ENCODE results near the gene PI4KA. TPM values are rescaled to one million over a fixed set of nuclear protein-coding genes. Genes with fewer than 3 reads are reported as not detected.
"Not testable (repeated sequence)": the region's sequence is repeated elsewhere in the genome, so short reads cannot be mapped to it uniquely, and the experiment has no call there.

PI4KA gene
- total RNA-seq, 1 experiment from 2014 or later: 71.6 TPM

- ChIA-PET POLR2A (ENCODE audit: low non-redundant PET) (no interaction called here), CTCF (no interaction called here)
- no peak overlapping the region for H3K27ac ChIP-seq (ENCODE audit: low read depth, low read length, poor library complexity, severe bottlenecking)
- H3K4me1 ChIP-seq (ENCODE audit: insufficient read depth, low read length, poor library complexity, severe bottlenecking): no peaks in the 10 kb centered on the region
- TF ChIP-seq CTCF (conservative IDR thresholded peaks at IDR 0.05; ENCODE audit: low read depth, low read length) (no peak), EZH2 (IDR thresholded peaks at IDR 0.05; ENCODE audit: borderline replicate concordance, low read depth, low read length, poor library complexity, severe bottlenecking) (no peak)
- intact Hi-C loops (cut with micrococcal nuclease; ENCODE audit: unreplicated experiment): no loop called here
- no peaks in the 10 kb centered on the region for H3K36me3 ChIP-seq (ENCODE audit: insufficient read depth, low read length, poor library complexity, severe bottlenecking)
- H3K9me3 ChIP-seq (ENCODE audit: low read depth, low read length, poor library complexity, severe bottlenecking): no peaks in the 10 kb centered on the region
- no peak for DNase-seq (ENCODE audit: low spot score)
- BruUV-seq (replicated peaks): no TSS peak
- no peak overlapping the region for H3K4me3 ChIP-seq (ENCODE audit: low read depth, low read length, poor library complexity, severe bottlenecking)
- no peaks in the 10 kb centered on the region for H3K27me3 ChIP-seq (replicated peaks; ENCODE audit: insufficient read depth, low read depth, low read length, poor library complexity)
These were observed 41.3 kb upstream of the PI4KA start for GRCh38 chr22:20899827-20900423.

GRCh38 chr22:20897737-20898136, 39.1 kb upstream of the PI4KA start:
- H3K9me3 ChIP-seq (ENCODE audit: low read depth, low read length, poor library complexity, severe bottlenecking); H3K36me3 ChIP-seq (ENCODE audit: insufficient read depth, low read length, poor library complexity, severe bottlenecking); CTCF ChIA-PET; H3K4me1 ChIP-seq (ENCODE audit: insufficient read depth, low read length, poor library complexity, severe bottlenecking); H3K27me3 ChIP-seq (replicated peaks; ENCODE audit: insufficient read depth, low read depth, low read length, poor library complexity); intact Hi-C loops (cut with micrococcal nuclease; ENCODE audit: unreplicated experiment); POLR2A ChIA-PET (ENCODE audit: low non-redundant PET); H3K4me3 ChIP-seq (ENCODE audit: low read depth, low read length, poor library complexity, severe bottlenecking); BruUV-seq (replicated peaks); H3K27ac ChIP-seq (ENCODE audit: low read depth, low read length, poor library complexity, severe bottlenecking); DNase-seq (ENCODE audit: low spot score): not testable (repeated sequence)

DNA sequence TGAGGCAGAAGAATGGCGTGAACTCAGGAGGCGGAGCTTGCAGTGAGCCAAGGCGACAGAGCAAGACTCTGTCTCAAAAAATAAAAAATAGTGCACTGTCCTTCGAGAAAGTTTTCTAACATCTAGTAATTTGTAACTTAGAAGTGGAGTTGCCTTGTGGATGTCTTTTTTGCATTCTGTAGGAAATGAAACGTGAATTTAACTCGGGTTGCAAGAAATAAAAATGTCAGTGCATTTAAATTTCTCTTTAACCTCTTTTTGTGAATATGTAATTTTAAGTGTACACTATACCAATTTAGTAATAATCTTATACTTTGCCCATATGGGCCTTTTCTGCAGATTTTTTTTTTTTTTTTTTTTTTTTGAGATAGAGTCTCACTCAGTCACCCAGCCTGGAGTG, 32.4 kb upstream of the PI4KA start:
- no peak overlapping the region for H3K4me3 ChIP-seq (ENCODE audit: low read depth, low read length, poor library complexity, severe bottlenecking)
- no peaks in the 10 kb centered on the region for H3K9me3 ChIP-seq (ENCODE audit: low read depth, low read length, poor library complexity, severe bottlenecking)
- ChIA-PET CTCF (no interaction called here), POLR2A (ENCODE audit: low non-redundant PET) (no interaction called here)
- H3K36me3 ChIP-seq (ENCODE audit: insufficient read depth, low read length, poor library complexity, severe bottlenecking): peaks cover 11% of the 10 kb centered on the region
- intact Hi-C loops (cut with micrococcal nuclease; ENCODE audit: unreplicated experiment): no loop called here
- no peak for TF ChIP-seq CTCF (conservative IDR thresholded peaks at IDR 0.05; ENCODE audit: low read depth, low read length)
- TF ChIP-seq EZH2 (IDR thresholded peaks at IDR 0.05; ENCODE audit: borderline replicate concordance, low read depth, low read length, poor library complexity, severe bottlenecking): no peak
- no peaks in the 10 kb centered on the region for H3K27me3 ChIP-seq (replicated peaks; ENCODE audit: insufficient read depth, low read depth, low read length, poor library complexity)
- BruUV-seq (replicated peaks): no TSS peak
- peaks cover 5% of the 10 kb centered on the region for H3K4me1 ChIP-seq (ENCODE audit: insufficient read depth, low read length, poor library complexity, severe bottlenecking)
- no peak overlapping the region for H3K27ac ChIP-seq (ENCODE audit: low read depth, low read length, poor library complexity, severe bottlenecking)
- DNase-seq (ENCODE audit: low spot score): no peak

DNA sequence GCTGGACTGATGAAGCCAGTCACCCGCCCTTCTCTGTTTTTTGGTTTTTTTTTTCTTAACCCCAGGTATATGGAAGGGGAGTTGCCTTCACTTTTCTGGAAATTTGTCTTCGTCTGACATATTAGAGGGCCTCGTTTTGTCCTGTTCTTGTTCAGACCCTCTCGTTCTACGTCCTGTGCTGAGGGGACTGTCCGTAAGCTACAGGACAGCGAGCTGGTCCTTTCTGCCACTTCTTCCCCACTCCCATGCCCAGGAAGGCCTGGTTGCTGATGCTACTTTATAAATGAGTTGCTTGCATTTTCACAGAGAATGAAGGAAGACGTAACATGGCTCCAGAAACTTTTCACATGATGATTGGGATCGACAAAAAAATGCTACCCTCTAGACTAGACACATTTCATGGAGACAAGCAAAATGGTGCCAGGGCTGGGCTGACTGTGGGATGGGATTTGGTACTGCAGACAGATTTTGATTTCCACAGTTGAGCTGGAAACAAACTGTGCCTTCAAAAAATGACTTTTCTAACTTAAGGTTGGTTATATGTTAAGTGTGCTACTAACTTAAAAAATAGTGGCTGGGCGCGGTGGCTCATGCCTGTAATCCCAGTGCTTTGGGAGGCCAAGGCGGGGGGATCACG, 31.4 kb upstream of the PI4KA start:
- Histone ChIP-seq H3K4me3 (ENCODE audit: low read depth, low read length, poor library complexity, severe bottlenecking) (no peak overlapping the region), H3K9me3 (ENCODE audit: low read depth, low read length, poor library complexity, severe bottlenecking) (no peaks in the 10 kb centered on the region), H3K36me3 (ENCODE audit: insufficient read depth, low read length, poor library complexity, severe bottlenecking) (peaks cover 11% of the 10 kb centered on the region), H3K27me3 (replicated peaks; ENCODE audit: insufficient read depth, low read depth, low read length, poor library complexity) (no peaks in the 10 kb centered on the region), H3K27ac (ENCODE audit: low read depth, low read length, poor library complexity, severe bottlenecking) (no peak overlapping the region), H3K4me1 (ENCODE audit: insufficient read depth, low read length, poor library complexity, severe bottlenecking) (peaks cover 5% of the 10 kb centered on the region)
- CTCF ChIA-PET: no interaction called here
- POLR2A ChIA-PET (ENCODE audit: low non-redundant PET): no interaction called here
- intact Hi-C loops (cut with micrococcal nuclease; ENCODE audit: unreplicated experiment): loop anchor here (10.0 kb wide), 1 partner anchor 55 kb away; no protein-coding TSS in a partner anchor
- no TSS peak for BruUV-seq (replicated peaks)
- TF ChIP-seq CTCF (conservative IDR thresholded peaks at IDR 0.05; ENCODE audit: low read depth, low read length): no peak
- no peak for TF ChIP-seq EZH2 (IDR thresholded peaks at IDR 0.05; ENCODE audit: borderline replicate concordance, low read depth, low read length, poor library complexity, severe bottlenecking)
- no peak for DNase-seq (ENCODE audit: low spot score)
